ENCODE results near the gene MAP3K5. TPM values are rescaled to one million over a fixed set of nuclear protein-coding genes. Genes with fewer than 3 reads are reported as not detected.

The MAP3K5 gene
- total RNA-seq, 1 experiment from 2014 or later: 8.1 TPM

- POLR2A ChIA-PET: no interaction called here
- H3K4me1 ChIP-seq (ENCODE audit: control insufficient read depth, insufficient read depth, low read length): no peaks in the 10 kb centered on the region
- no TSS peak for BruUV-seq (replicated peaks)
These were observed 220.8 kb downstream of the MAP3K5 start for GRCh38 chr6:136571496-136571895.

GRCh38 chr6:136571065-136571464 is 221.2 kb downstream of the MAP3K5 start:
- Histone ChIP-seq H3K4me1 (ENCODE audit: control insufficient read depth, insufficient read depth, low read length) (no peaks in the 10 kb centered on the region), H3K27me3 (ENCODE audit: control insufficient read depth, insufficient read depth, low read length) (no peaks in the 10 kb centered on the region), H3K4me3 (ENCODE audit: low read depth in 2 of 2, low read length in 2 of 2) (no peak overlapping the region), H3K27ac (ENCODE audit: low read length) (no peak overlapping the region), H3K9me3 (ENCODE audit: control insufficient read depth, insufficient read depth, low read depth, low read length) (peaks cover 7% of the 10 kb centered on the region; the same call in 1 of the 2 replicates), H3K36me3 (ENCODE audit: control insufficient read depth, insufficient read depth, low read length) (no peaks in the 10 kb centered on the region; the same call in 1 of the 2 replicates)
- in situ Hi-C loops (cut with HindIII; ENCODE audit: low pct_unique_long_range_greater_than_20kb, low sequenced_read_pairs) (no loop called here), intact Hi-C loops (cut with micrococcal nuclease; ENCODE audit: unreplicated experiment) (no loop called here)
- ATAC-seq (no peak), DNase-seq (ENCODE audit: low read depth, low spot score) (no peak)
- ChIA-PET CTCF (no interaction called here), POLR2A (no interaction called here)
- BruUV-seq (replicated peaks): no TSS peak
- TF ChIP-seq SIN3A (IDR thresholded peaks at IDR 0.05; ENCODE audit: borderline replicate concordance, insufficient read depth, low read depth, low read length) (no peak), POLR2AphosphoS5 (IDR thresholded peaks at IDR 0.05; ENCODE audit: low read depth, low read length) (no peak)

More at GRCh38 chr6:136571496-136571895, 220.8 kb downstream of the MAP3K5 start:
- no peak for TF ChIP-seq SIN3A (IDR thresholded peaks at IDR 0.05; ENCODE audit: borderline replicate concordance, insufficient read depth, low read depth, low read length)
- no peak for TF ChIP-seq POLR2AphosphoS5 (IDR thresholded peaks at IDR 0.05; ENCODE audit: low read depth, low read length)
- no peak for TF ChIP-seq TCF7L2 (IDR thresholded peaks at IDR 0.05; ENCODE audit: low read depth, low read length)
- no peak for TF ChIP-seq CTCF (IDR thresholded peaks at IDR 0.05)
- TF ChIP-seq REST (IDR thresholded peaks at IDR 0.05; ENCODE audit: insufficient read depth in 1 of 2, low read depth in 2 of 2, low read length in 1 of 2): no peak
- intact Hi-C loops (cut with micrococcal nuclease; ENCODE audit: unreplicated experiment): no loop called here
- ATAC-seq (no peak), DNase-seq (ENCODE audit: low read depth, low spot score) (no peak)
- H3K27me3 ChIP-seq (ENCODE audit: control insufficient read depth, insufficient read depth, low read length): no peaks in the 10 kb centered on the region
- no peaks in the 10 kb centered on the region; the same call in 1 of the 2 replicates for H3K36me3 ChIP-seq (ENCODE audit: control insufficient read depth, insufficient read depth, low read length)
- peaks cover 7% of the 10 kb centered on the region; the same call in 1 of the 2 replicates for H3K9me3 ChIP-seq (ENCODE audit: control insufficient read depth, insufficient read depth, low read depth, low read length)
- no peak overlapping the region for H3K4me3 ChIP-seq (ENCODE audit: low read depth in 2 of 2, low read length in 2 of 2)
- H3K27ac ChIP-seq (ENCODE audit: low read length): no peak overlapping the region
- CTCF ChIA-PET: no interaction called here
- in situ Hi-C loops (cut with HindIII; ENCODE audit: low pct_unique_long_range_greater_than_20kb, low sequenced_read_pairs): no loop called here

- TF ChIP-seq SIN3A (IDR thresholded peaks at IDR 0.05; ENCODE audit: borderline replicate concordance, insufficient read depth, low read depth, low read length) (no peak), TCF7L2 (IDR thresholded peaks at IDR 0.05; ENCODE audit: low read depth, low read length) (no peak), REST (IDR thresholded peaks at IDR 0.05; ENCODE audit: insufficient read depth in 1 of 2, low read depth in 2 of 2, low read length in 1 of 2) (no peak), CTCF (IDR thresholded peaks at IDR 0.05) (no peak), POLR2AphosphoS5 (IDR thresholded peaks at IDR 0.05; ENCODE audit: low read depth, low read length) (no peak)
- Histone ChIP-seq H3K27ac (ENCODE audit: low read length) (no peak overlapping the region), H3K27me3 (ENCODE audit: control insufficient read depth, insufficient read depth, low read length) (no peaks in the 10 kb centered on the region), H3K36me3 (ENCODE audit: control insufficient read depth, insufficient read depth, low read length) (no peaks in the 10 kb centered on the region; the same call in 1 of the 2 replicates), H3K4me1 (ENCODE audit: control insufficient read depth, insufficient read depth, low read length) (no peaks in the 10 kb centered on the region), H3K4me3 (ENCODE audit: low read depth in 2 of 2, low read length in 2 of 2) (no peak overlapping the region), H3K9me3 (ENCODE audit: control insufficient read depth, insufficient read depth, low read depth, low read length) (peaks cover 7% of the 10 kb centered on the region; the same call in 1 of the 2 replicates)
- in situ Hi-C loops (cut with HindIII; ENCODE audit: low pct_unique_long_range_greater_than_20kb, low sequenced_read_pairs) (no loop called here), intact Hi-C loops (cut with micrococcal nuclease; ENCODE audit: unreplicated experiment) (no loop called here)
- ChIA-PET CTCF (no interaction called here), POLR2A (no interaction called here)
- no peak for DNase-seq (ENCODE audit: low read depth, low spot score)
- no TSS peak for BruUV-seq (replicated peaks)
- no peak for ATAC-seq
These were observed 224.1 kb downstream of the MAP3K5 start for GRCh38 chr6:136568129-136568528.

Measured in Panc1 (cell line).